Glomerular endothelial cell (primary cell): Measurements from ENCODE around the gene SDK1. TPM values are rescaled to one million over a fixed set of nuclear protein-coding genes. Genes with fewer than 3 reads are reported as not detected.
"Not testable (repeated sequence)": the region's sequence is repeated elsewhere in the genome, so short reads cannot be mapped to it uniquely, and the experiment has no call there.

Experiments
- DNase-seq: peaks from one replicate; pipeline ENCODE4 v3.0.0-alpha.2; 2011; ENCODE audit warnings: low read depth, low spot score; ENCODE audit errors: extremely low read depth
- total RNA-seq: library from RNA; depleted of rRNA; stranded (reverse); fragments of >200 nt; gene quantifications from 2 replicates; pipeline ENCODE4 v1.2.3, GENCODE V29; 2015

SDK1 gene
- total RNA-seq, 1 donor from 2014 or later = 2.3 TPM

GRCh38 chr7:4078580-4078979, 777.5 kb downstream of the SDK1 start:
- no peak for DNase-seq

- no peak for DNase-seq
These were observed 778.3 kb downstream of the SDK1 start for GRCh38 chr7:4079366-4079765.

- DNase-seq = no peak
These were observed 778.9 kb downstream of the SDK1 start for GRCh38 chr7:4079956-4080355.

GRCh38 chr7:4080954-4081353, 779.9 kb downstream of the SDK1 start:
- no peak for DNase-seq

GRCh38 chr7:4083513-4083912, 782.5 kb downstream of the SDK1 start:
- no peak for DNase-seq

GRCh38 chr7:4084271-4084670, 783.2 kb downstream of the SDK1 start:
- DNase-seq = no peak

GRCh38 chr7:4085937-4086691, 785.1 kb downstream of the SDK1 start:
- no peak for DNase-seq

GRCh38 chr7:4086723-4087122, 785.7 kb downstream of the SDK1 start:
- no peak for DNase-seq

GRCh38 chr7:4091767-4092166, 790.7 kb downstream of the SDK1 start:
- DNase-seq = no peak

- DNase-seq = no peak
These were observed 792.0 kb downstream of the SDK1 start for GRCh38 chr7:4093035-4093434.

- DNase-seq = no peak
These were observed 792.4 kb downstream of the SDK1 start for GRCh38 chr7:4093483-4093882.

GRCh38 chr7:4094158-4094557, 793.1 kb downstream of the SDK1 start:
- not testable (repeated sequence) for DNase-seq

- no peak for DNase-seq
These were observed 796.1 kb downstream of the SDK1 start for GRCh38 chr7:4097001-4097609.

- DNase-seq = no peak
These were observed 797.1 kb downstream of the SDK1 start for GRCh38 chr7:4098169-4098568.

GRCh38 chr7:4099651-4100050, 798.6 kb downstream of the SDK1 start:
- DNase-seq = no peak

GRCh38 chr7:4100148-4100547, 799.1 kb downstream of the SDK1 start:
- no peak for DNase-seq

GRCh38 chr7:4100691-4101090, 799.6 kb downstream of the SDK1 start:
- DNase-seq = no peak

- no peak for DNase-seq
These were observed 801.3 kb downstream of the SDK1 start for GRCh38 chr7:4102231-4102841.

GRCh38 chr7:4103352-4104091, 802.5 kb downstream of the SDK1 start:
- no peak for DNase-seq

GRCh38 chr7:4107839-4108238, 806.8 kb downstream of the SDK1 start:
- DNase-seq = no peak

- DNase-seq = no peak
These were observed 807.9 kb downstream of the SDK1 start for GRCh38 chr7:4108951-4109350.
